ENCODE measurements around the gene NUCKS1. TPM values are rescaled to one million over a fixed set of nuclear protein-coding genes. Genes with fewer than 3 reads are reported as not detected.

The NUCKS1 gene
- total RNA-seq, 1 donor from 2014 or later, result 124 TPM

DNA sequence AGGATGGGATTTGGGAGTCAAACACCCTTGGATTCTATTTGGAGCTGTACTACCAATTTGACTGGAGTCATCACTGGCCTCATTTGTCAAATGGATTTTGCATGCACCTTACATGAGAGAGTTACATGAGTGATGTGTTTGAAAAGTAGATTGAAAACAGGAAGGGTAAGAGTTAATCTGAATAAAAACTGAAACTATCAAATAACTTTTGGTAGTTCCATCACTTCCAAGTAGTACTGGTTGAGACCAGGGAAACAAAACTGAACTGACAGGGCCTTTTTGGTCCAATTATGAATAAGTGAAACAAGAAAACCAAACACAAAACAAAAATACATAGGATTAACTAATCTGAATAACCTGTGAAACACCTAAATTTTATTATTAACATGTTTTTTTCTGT lies 30.2 kb downstream of the NUCKS1 start:
- TF ChIP-seq, protein P1, sequence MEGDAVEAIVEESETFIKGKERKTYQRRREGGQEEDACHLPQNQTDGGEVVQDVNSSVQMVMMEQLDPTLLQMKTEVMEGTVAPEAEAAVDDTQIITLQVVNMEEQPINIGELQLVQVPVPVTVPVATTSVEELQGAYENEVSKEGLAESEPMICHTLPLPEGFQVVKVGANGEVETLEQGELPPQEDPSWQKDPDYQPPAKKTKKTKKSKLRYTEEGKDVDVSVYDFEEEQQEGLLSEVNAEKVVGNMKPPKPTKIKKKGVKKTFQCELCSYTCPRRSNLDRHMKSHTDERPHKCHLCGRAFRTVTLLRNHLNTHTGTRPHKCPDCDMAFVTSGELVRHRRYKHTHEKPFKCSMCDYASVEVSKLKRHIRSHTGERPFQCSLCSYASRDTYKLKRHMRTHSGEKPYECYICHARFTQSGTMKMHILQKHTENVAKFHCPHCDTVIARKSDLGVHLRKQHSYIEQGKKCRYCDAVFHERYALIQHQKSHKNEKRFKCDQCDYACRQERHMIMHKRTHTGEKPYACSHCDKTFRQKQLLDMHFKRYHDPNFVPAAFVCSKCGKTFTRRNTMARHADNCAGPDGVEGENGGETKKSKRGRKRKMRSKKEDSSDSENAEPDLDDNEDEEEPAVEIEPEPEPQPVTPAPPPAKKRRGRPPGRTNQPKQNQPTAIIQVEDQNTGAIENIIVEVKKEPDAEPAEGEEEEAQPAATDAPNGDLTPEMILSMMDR (IDR thresholded peaks at IDR 0.05; ENCODE audit: partially characterized antibody, unreplicated experiment), result no peak
- H3K27me3 Mint-ChIP-seq (ENCODE audit: unreplicated experiment), result no peaks in the 10 kb centered on the region
- H3K4me3 Mint-ChIP-seq (ENCODE audit: unreplicated experiment), result no peak overlapping the region
- H3K4me1 Mint-ChIP-seq (ENCODE audit: low read depth, unreplicated experiment), result no peaks in the 10 kb centered on the region
- H3K27ac Mint-ChIP-seq (ENCODE audit: unreplicated experiment), result no peak overlapping the region
- no peak for DNase-seq
- H3K36me3 Mint-ChIP-seq (ENCODE audit: unreplicated experiment), result no peaks in the 10 kb centered on the region
- H3K9me3 Mint-ChIP-seq (ENCODE audit: unreplicated experiment), result no peaks in the 10 kb centered on the region

DNA sequence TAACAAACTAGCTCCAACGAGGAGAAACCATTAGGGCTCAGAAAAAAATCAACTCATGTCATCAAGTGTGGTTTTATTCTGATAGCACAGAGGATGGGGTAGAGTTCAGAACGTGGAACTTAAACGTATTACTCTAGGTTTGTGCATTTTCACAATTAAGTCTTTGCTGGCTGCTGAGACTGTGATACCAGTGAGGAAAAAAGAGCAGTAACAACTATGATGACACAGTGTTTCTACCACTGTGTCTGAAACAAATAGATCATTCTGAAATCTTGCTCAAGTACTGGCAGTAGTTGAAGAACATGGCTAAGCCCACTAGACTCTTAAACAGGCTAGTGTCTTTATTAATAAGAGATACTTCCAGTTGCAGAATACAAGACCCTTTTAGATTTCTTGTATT lies 31.0 kb downstream of the NUCKS1 start:
- Mint-ChIP-seq H3K27ac (ENCODE audit: unreplicated experiment) (no peak overlapping the region), H3K9me3 (ENCODE audit: unreplicated experiment) (no peaks in the 10 kb centered on the region), H3K36me3 (ENCODE audit: unreplicated experiment) (no peaks in the 10 kb centered on the region), H3K4me1 (ENCODE audit: low read depth, unreplicated experiment) (peaks cover 4% of the 10 kb centered on the region), H3K4me3 (ENCODE audit: unreplicated experiment) (no peak overlapping the region), H3K27me3 (ENCODE audit: unreplicated experiment) (no peaks in the 10 kb centered on the region)
- no peak for DNase-seq
- TF ChIP-seq, protein P1 (IDR thresholded peaks at IDR 0.05; ENCODE audit: partially characterized antibody, unreplicated experiment), result no peak

DNA sequence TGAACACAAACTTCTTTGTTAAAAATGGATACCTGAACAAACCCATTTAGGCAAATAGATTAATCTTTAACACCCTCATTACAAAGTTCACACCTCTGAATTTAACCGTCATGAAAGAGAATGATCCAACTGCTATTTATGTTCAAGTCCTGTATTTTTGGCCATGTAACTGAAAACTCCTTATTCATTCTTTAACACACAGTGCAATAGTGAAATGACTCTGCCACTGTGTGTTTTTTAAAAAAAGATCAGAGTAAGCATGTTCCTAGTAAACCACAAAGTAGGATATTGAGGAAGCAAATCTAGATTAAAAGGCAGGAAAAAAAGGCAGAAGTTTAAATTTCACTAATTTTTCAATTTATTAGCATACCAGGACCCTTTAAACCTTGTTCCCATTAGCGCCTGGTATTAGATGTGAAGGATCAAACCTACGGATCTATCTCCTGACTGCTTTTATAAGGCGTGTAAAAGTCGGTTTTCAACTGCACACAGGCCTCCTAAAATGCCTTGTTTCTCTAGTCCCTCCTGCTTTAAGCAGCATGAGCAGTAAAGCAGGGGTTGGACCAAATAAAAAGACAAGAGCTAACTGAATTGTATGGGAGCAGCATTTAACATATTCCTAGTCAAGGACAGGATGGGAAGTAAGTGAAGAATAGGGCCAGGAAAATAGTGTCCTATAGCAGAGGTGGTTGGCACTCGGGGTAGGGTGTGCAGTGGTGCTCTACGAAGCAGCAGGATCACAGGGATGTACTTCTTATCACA lies 33.4 kb downstream of the NUCKS1 start:
- no peak overlapping the region for H3K4me3 Mint-ChIP-seq (ENCODE audit: unreplicated experiment)
- no peaks in the 10 kb centered on the region for H3K27me3 Mint-ChIP-seq (ENCODE audit: unreplicated experiment)
- no peak overlapping the region for H3K27ac Mint-ChIP-seq (ENCODE audit: unreplicated experiment)
- peaks cover 5% of the 10 kb centered on the region for H3K4me1 Mint-ChIP-seq (ENCODE audit: low read depth, unreplicated experiment)
- no peak for DNase-seq
- H3K36me3 Mint-ChIP-seq (ENCODE audit: unreplicated experiment), result no peaks in the 10 kb centered on the region
- H3K9me3 Mint-ChIP-seq (ENCODE audit: unreplicated experiment), result no peaks in the 10 kb centered on the region
- TF ChIP-seq, protein P1 (IDR thresholded peaks at IDR 0.05; ENCODE audit: partially characterized antibody, unreplicated experiment), result no peak

DNA sequence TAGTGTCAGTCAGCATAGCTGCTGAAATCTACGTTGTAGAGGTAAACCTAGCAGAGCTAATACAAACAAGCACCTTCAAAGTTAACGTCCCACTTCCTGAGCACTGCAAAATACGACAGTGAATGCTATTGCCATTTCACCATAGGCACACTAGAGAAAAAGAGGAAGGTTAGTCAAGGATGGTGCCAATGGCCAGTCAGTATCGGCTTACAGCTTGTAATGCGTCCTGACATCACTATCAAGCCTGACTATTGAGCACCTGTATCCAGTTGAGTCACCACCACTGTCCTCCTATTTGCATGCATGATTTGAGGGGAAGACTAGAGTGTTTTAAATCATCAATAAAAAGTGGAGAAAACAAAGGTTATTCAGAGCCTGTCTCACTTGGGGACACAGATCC lies 34.4 kb downstream of the NUCKS1 start:
- Mint-ChIP-seq H3K27ac (ENCODE audit: unreplicated experiment) (no peak overlapping the region), H3K4me1 (ENCODE audit: low read depth, unreplicated experiment) (peaks cover 5% of the 10 kb centered on the region), H3K36me3 (ENCODE audit: unreplicated experiment) (no peaks in the 10 kb centered on the region), H3K9me3 (ENCODE audit: unreplicated experiment) (no peaks in the 10 kb centered on the region), H3K4me3 (ENCODE audit: unreplicated experiment) (no peak overlapping the region), H3K27me3 (ENCODE audit: unreplicated experiment) (no peaks in the 10 kb centered on the region)
- DNase-seq, result no peak
- TF ChIP-seq, protein P1 (IDR thresholded peaks at IDR 0.05; ENCODE audit: partially characterized antibody, unreplicated experiment), result no peak

DNA sequence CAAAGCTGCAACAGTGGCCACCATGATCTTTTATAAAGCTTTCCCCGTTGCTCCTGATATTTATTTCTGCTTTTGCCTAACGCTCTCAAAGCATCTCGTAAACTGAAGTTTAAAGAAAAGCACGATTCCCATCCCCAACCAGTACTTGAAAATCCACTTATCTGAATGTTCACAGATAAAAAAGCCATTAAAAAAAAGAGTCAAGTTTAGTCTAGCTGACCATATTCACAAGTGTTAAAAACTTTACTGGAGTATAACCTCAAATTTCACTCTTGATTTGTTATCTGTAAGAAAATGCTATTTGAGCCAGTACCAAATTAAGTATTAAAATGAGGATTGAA lies 35.1 kb downstream of the NUCKS1 start:
- Mint-ChIP-seq H3K36me3 (ENCODE audit: unreplicated experiment) (no peaks in the 10 kb centered on the region), H3K27ac (ENCODE audit: unreplicated experiment) (peak overlapping the region; percentile 10), H3K4me1 (ENCODE audit: low read depth, unreplicated experiment) (peaks cover 5% of the 10 kb centered on the region), H3K27me3 (ENCODE audit: unreplicated experiment) (no peaks in the 10 kb centered on the region), H3K9me3 (ENCODE audit: unreplicated experiment) (no peaks in the 10 kb centered on the region), H3K4me3 (ENCODE audit: unreplicated experiment) (no peak overlapping the region)
- no peak for DNase-seq
- TF ChIP-seq, protein P1 (IDR thresholded peaks at IDR 0.05; ENCODE audit: partially characterized antibody, unreplicated experiment), result no peak
